Measurements from ENCODE around the gene TMEM60. TPM values are rescaled to one million over a fixed set of nuclear protein-coding genes. Genes with fewer than 3 reads are reported as not detected.
"Not testable (repeated sequence)": the region's sequence is repeated elsewhere in the genome, so short reads cannot be mapped to it uniquely, and the experiment has no call there.

Gene TMEM60
- total and polyA plus RNA-seq, 10 donors: 10.1 to 33.1 (median 18.6) TPM

GRCh38 chr7:77839919-77840318 lies 41.7 kb upstream of the TMEM60 start:
- H3K27ac ChIP-seq: no peak overlapping the region
- no peak overlapping the region for H3K4me3 ChIP-seq
- TF ChIP-seq POLR2AphosphoS5 (IDR thresholded peaks at IDR 0.05) (no peak), POLR2A (IDR thresholded peaks at IDR 0.05) (no peak), CTCF (IDR thresholded peaks at IDR 0.05 in 8 of 11, conservative IDR thresholded peaks at IDR 0.05 in 3 of 11) (no peak)
- H3K27me3 ChIP-seq (replicated peaks in 1 of 7): no peaks in the 10 kb centered on the region
- peaks cover 0 to 5% (median 0%) of the 10 kb centered on the region in 6 donors for H3K36me3 ChIP-seq
- WGBS, 5 donors: 75 to 84% (median 82%) methylated on average over 2 of the region's 2 CpGs
- no peak for DNase-seq
- H3K4me1 ChIP-seq: peaks cover 0 to 39% (median 18%) of the 10 kb centered on the region in 6 donors
- peaks cover 0 to 5% (median 0%) of the 10 kb centered on the region in 8 donors for H3K9me3 ChIP-seq
- intact Hi-C loops (cut with DNase I; ENCODE audit: low total_unique reads): no loop called here

GRCh38 chr7:77838929-77839491 lies 40.8 kb upstream of the TMEM60 start:
- H3K9me3 ChIP-seq: peaks cover 0 to 5% (median 0%) of the 10 kb centered on the region in 8 donors
- TF ChIP-seq CTCF (IDR thresholded peaks at IDR 0.05 in 8 of 11, conservative IDR thresholded peaks at IDR 0.05 in 3 of 11) (no peak), POLR2AphosphoS5 (IDR thresholded peaks at IDR 0.05) (no peak), POLR2A (IDR thresholded peaks at IDR 0.05) (no peak)
- peaks cover 0 to 48% (median 24%) of the 10 kb centered on the region in 6 donors for H3K4me1 ChIP-seq
- intact Hi-C loops (cut with DNase I; ENCODE audit: low total_unique reads): no loop called here
- no peaks in the 10 kb centered on the region for H3K27me3 ChIP-seq (replicated peaks in 1 of 7)
- peaks cover 0 to 2% (median 0%) of the 10 kb centered on the region in 6 donors for H3K36me3 ChIP-seq
- WGBS, 5 donors: 67 to 87% (median 84%) methylated on average over 3 of the region's 3 CpGs
- no peak overlapping the region for H3K27ac ChIP-seq
- H3K4me3 ChIP-seq: no peak overlapping the region
- DNase-seq: no peak

GRCh38 chr7:77837966-77838365 lies 39.7 kb upstream of the TMEM60 start:
- Histone ChIP-seq H3K9me3 (peaks cover 0 to 5% (median 0%) of the 10 kb centered on the region in 8 donors), H3K4me1 (peaks cover 0 to 58% (median 33%) of the 10 kb centered on the region in 6 donors), H3K27ac (no peak overlapping the region), H3K27me3 (replicated peaks in 1 of 7) (no peaks in the 10 kb centered on the region), H3K36me3 (no peaks in the 10 kb centered on the region), H3K4me3 (no peak overlapping the region)
- 59 to 78% (median 67%) methylated on average over 1 of the region's 1 CpG for WGBS, 5 donors
- no peak for DNase-seq
- intact Hi-C loops (cut with DNase I; ENCODE audit: low total_unique reads): no loop called here
- TF ChIP-seq POLR2A (IDR thresholded peaks at IDR 0.05) (no peak), POLR2AphosphoS5 (IDR thresholded peaks at IDR 0.05) (no peak), CTCF (IDR thresholded peaks at IDR 0.05 in 8 of 11, conservative IDR thresholded peaks at IDR 0.05 in 3 of 11) (no peak)

- peaks cover 0 to 5% (median 0%) of the 10 kb centered on the region in 8 donors for H3K9me3 ChIP-seq
- H3K27ac ChIP-seq: no peak overlapping the region
- no peak for DNase-seq
- intact Hi-C loops (cut with DNase I; ENCODE audit: low total_unique reads): no loop called here
- TF ChIP-seq POLR2AphosphoS5 (IDR thresholded peaks at IDR 0.05) (no peak), CTCF (IDR thresholded peaks at IDR 0.05 in 8 of 11, conservative IDR thresholded peaks at IDR 0.05 in 3 of 11) (no peak), POLR2A (IDR thresholded peaks at IDR 0.05) (no peak)
- no peak overlapping the region for H3K4me3 ChIP-seq
- WGBS, 5 donors: 57 to 75% (median 70%) methylated on average over 2 of the region's 2 CpGs
- peaks cover 0 to 65% (median 33%) of the 10 kb centered on the region in 6 donors for H3K4me1 ChIP-seq
- H3K27me3 ChIP-seq (replicated peaks in 1 of 7): no peaks in the 10 kb centered on the region
- no peaks in the 10 kb centered on the region for H3K36me3 ChIP-seq
These were observed 39.0 kb upstream of the TMEM60 start for GRCh38 chr7:77837275-77837674.

GRCh38 chr7:77836425-77836824 lies 38.2 kb upstream of the TMEM60 start:
- DNase-seq; H3K4me3 ChIP-seq; H3K27ac ChIP-seq; H3K27me3 ChIP-seq (replicated peaks in 1 of 7); H3K36me3 ChIP-seq; H3K9me3 ChIP-seq; intact Hi-C loops (cut with DNase I; ENCODE audit: low total_unique reads): not testable (repeated sequence)
- H3K4me1 ChIP-seq: peaks cover 0 to 74% (median 37%) of the 10 kb centered on the region in 6 donors
- WGBS, 5 donors: 94 to 100% (median 98%) methylated on average over 2 of the region's 2 CpGs
